Panc1 (cell line): ENCODE measurements around the gene AFF3. TPM values are rescaled to one million over a fixed set of nuclear protein-coding genes. Genes with fewer than 3 reads are reported as not detected.
"Not testable (repeated sequence)": the region's sequence is repeated elsewhere in the genome, so short reads cannot be mapped to it uniquely, and the experiment has no call there.

Experiments
- ATAC-seq: fragments of 200-7000 bp; cut with Tn5 transposase; 2 replicates; pipeline ENCODE4 v1.9.1; 2020; ENCODE audit warnings: mild to moderate bottlenecking, moderate library complexity
- BruUV-seq: library from RNA; stranded (reverse); fragments of 400-500 nt; replicated peaks from 2 replicates; lab custom pipeline; 2021; lab: Mats Ljungman, UMichigan
- CTCF ChIA-PET: fragments of 300-600 bp; sonication (Branson Sonifier 250); formaldehyde crosslinking; loops from one replicate; lab custom pipeline; 2022; ENCODE audit warnings: antibody characterized with exemption; lab: Charles Lee
- POLR2A ChIA-PET: fragments of 300-600 bp; sonication (Branson Sonifier 250); formaldehyde crosslinking; loops from one replicate; lab custom pipeline; 2022; ENCODE audit warnings: antibody characterized with exemption; lab: Charles Lee
- DNase-seq: peaks from one replicate; pipeline ENCODE4 v3.0.0-alpha.2; 2010; ENCODE audit warnings: low read depth, low spot score
- H3K27ac ChIP-seq: 2 replicates; pipeline ENCODE4 v1.5.1; 2011; ENCODE audit warnings: mild to moderate bottlenecking, low read length, inconsistent platforms
- H3K27me3 ChIP-seq: fragments of 200-500 bp; sonication (Bioruptor generic); 2 replicates; pipeline ENCODE4 v1.6.0; 2014; ENCODE audit warnings: low read length, inconsistent platforms; ENCODE audit not compliant: control insufficient read depth, insufficient read depth
- H3K36me3 ChIP-seq: fragments of 200-500 bp; sonication (Bioruptor generic); 2 replicates; pipeline ENCODE4 v1.5.1; 2014; ENCODE audit warnings: inconsistent platforms, mild to moderate bottlenecking, low read length, moderate library complexity; ENCODE audit not compliant: control insufficient read depth, insufficient read depth
- H3K4me1 ChIP-seq: 2 replicates; pipeline ENCODE4 v1.5.1; 2011; ENCODE audit warnings: inconsistent platforms, mild to moderate bottlenecking, low read length, moderate library complexity; ENCODE audit not compliant: control insufficient read depth, insufficient read depth
- H3K4me3 ChIP-seq, 2 experiments: 2 replicates each; pipeline ENCODE4 v1.5.1; 2011 to 2012; ENCODE audit warnings: low read depth in 2 of 2, low read length in 2 of 2, mild to moderate bottlenecking in 2 of 2, inconsistent platforms in 1 of 2, moderate library complexity in 1 of 2
- H3K9me3 ChIP-seq: fragments of 200-500 bp; sonication (Bioruptor generic); 2 replicates; pipeline ENCODE4 v1.5.1; 2014; ENCODE audit warnings: low read depth, mild to moderate bottlenecking, inconsistent platforms, low read length, moderate library complexity; ENCODE audit not compliant: control insufficient read depth, insufficient read depth
- POLR2AphosphoS5 ChIP-seq: IDR thresholded peaks from 2 replicates; pipeline ENCODE4 v1.6.1; 2012; ENCODE audit warnings: mild to moderate bottlenecking, low read depth, low read length, moderate library complexity
- SIN3A ChIP-seq: IDR thresholded peaks from 2 replicates; pipeline ENCODE4 v1.6.1; 2012; ENCODE audit warnings: low read depth, mild to moderate bottlenecking, low read length, moderate library complexity, borderline replicate concordance; ENCODE audit not compliant: insufficient read depth
- TCF7L2 ChIP-seq: IDR thresholded peaks from 2 replicates; pipeline ENCODE4 v1.6.1; 2011; ENCODE audit warnings: mild to moderate bottlenecking, low read depth, low read length, inconsistent platforms
- in situ Hi-C: cut with HindIII; loops from 2 replicates; pipeline ENCODE4 v1.10.0; 2016; ENCODE audit warnings: low sequenced_read_pairs, low pct_unique_long_range_greater_than_20kb
- intact Hi-C: fragments of 100-400 bp; cut with micrococcal nuclease; formaldehyde crosslinking; loops from one replicate; pipeline ENCODE4 v1.10.0; 2022; ENCODE audit not compliant: unreplicated experiment
- total RNA-seq: library from RNA; stranded (reverse); gene quantifications from one replicate; pipeline ENCODE4 v1.2.1, GENCODE V29; 2021; ENCODE audit not compliant: unreplicated experiment
- TF ChIP-seq, protein P1 (sequence below): fragments of 450-650 bp; IDR thresholded peaks from 2 replicates; pipeline ENCODE4 v1.5.1; 2017; ENCODE audit warnings: mild to moderate bottlenecking
- TF ChIP-seq, protein P2 (sequence below), 2 experiments: IDR thresholded peaks; 2 replicates each; pipeline ENCODE4 v1.6.1; 2011 to 2012; ENCODE audit warnings: low read depth in 2 of 2, control low read depth in 1 of 2, low read length in 1 of 2, mild to moderate bottlenecking in 1 of 2, moderate library complexity in 1 of 2; ENCODE audit not compliant: insufficient read depth in 1 of 2

The AFF3 gene
- total RNA-seq, 1 experiment from 2014 or later, result 2.2 TPM

DNA sequence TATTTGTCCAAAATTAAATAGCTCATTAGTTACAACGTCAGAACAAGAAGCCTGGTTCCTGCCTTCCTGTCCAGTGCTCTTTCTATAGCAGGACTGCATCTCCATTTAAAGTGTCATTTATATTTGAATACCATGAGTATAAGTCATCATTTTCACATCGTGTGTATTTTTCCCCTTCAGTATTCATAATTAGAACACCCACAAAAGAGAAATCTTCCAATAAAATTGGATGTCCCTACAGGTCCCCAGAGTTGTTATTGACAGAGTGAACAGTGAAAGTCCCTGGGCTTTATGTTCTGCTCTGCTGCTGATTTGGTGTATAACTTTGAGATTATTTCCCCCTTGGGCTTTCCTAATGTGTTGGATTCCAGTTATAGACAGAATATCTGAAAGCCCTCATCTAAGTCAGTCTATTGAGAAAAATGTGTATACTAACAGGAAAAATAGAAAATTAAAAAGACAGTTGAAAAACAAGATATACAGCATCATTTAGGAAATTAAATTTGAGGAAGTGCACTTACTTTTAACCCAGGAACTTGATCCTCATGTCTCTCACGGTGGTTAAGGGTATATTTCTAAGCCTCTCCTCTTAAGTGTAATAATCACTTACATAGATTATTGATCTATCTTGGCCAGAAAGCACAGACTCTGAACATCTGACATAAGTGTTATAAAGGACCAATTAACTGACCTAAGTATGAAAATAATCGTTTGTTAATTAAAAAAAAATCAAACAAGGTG is 637.4 kb downstream of the AFF3 start:
- Histone ChIP-seq H3K36me3 (no peaks in the 10 kb centered on the region), H3K27ac (no peak overlapping the region), H3K4me1 (no peaks in the 10 kb centered on the region), H3K27me3 (peaks cover 2% of the 10 kb centered on the region), H3K4me3 (no peak overlapping the region), H3K9me3 (no peaks in the 10 kb centered on the region)
- no peak for DNase-seq
- BruUV-seq, result no TSS peak
- ChIA-PET POLR2A (no interaction called here), CTCF (no interaction called here)
- intact Hi-C loops (no loop called here), in situ Hi-C loops (no loop called here)
- no peak for TF ChIP-seq TCF7L2
- TF ChIP-seq POLR2AphosphoS5, result no peak
- TF ChIP-seq, protein P1, sequence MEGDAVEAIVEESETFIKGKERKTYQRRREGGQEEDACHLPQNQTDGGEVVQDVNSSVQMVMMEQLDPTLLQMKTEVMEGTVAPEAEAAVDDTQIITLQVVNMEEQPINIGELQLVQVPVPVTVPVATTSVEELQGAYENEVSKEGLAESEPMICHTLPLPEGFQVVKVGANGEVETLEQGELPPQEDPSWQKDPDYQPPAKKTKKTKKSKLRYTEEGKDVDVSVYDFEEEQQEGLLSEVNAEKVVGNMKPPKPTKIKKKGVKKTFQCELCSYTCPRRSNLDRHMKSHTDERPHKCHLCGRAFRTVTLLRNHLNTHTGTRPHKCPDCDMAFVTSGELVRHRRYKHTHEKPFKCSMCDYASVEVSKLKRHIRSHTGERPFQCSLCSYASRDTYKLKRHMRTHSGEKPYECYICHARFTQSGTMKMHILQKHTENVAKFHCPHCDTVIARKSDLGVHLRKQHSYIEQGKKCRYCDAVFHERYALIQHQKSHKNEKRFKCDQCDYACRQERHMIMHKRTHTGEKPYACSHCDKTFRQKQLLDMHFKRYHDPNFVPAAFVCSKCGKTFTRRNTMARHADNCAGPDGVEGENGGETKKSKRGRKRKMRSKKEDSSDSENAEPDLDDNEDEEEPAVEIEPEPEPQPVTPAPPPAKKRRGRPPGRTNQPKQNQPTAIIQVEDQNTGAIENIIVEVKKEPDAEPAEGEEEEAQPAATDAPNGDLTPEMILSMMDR, result no peak
- TF ChIP-seq SIN3A, result no peak
- TF ChIP-seq, protein P2, sequence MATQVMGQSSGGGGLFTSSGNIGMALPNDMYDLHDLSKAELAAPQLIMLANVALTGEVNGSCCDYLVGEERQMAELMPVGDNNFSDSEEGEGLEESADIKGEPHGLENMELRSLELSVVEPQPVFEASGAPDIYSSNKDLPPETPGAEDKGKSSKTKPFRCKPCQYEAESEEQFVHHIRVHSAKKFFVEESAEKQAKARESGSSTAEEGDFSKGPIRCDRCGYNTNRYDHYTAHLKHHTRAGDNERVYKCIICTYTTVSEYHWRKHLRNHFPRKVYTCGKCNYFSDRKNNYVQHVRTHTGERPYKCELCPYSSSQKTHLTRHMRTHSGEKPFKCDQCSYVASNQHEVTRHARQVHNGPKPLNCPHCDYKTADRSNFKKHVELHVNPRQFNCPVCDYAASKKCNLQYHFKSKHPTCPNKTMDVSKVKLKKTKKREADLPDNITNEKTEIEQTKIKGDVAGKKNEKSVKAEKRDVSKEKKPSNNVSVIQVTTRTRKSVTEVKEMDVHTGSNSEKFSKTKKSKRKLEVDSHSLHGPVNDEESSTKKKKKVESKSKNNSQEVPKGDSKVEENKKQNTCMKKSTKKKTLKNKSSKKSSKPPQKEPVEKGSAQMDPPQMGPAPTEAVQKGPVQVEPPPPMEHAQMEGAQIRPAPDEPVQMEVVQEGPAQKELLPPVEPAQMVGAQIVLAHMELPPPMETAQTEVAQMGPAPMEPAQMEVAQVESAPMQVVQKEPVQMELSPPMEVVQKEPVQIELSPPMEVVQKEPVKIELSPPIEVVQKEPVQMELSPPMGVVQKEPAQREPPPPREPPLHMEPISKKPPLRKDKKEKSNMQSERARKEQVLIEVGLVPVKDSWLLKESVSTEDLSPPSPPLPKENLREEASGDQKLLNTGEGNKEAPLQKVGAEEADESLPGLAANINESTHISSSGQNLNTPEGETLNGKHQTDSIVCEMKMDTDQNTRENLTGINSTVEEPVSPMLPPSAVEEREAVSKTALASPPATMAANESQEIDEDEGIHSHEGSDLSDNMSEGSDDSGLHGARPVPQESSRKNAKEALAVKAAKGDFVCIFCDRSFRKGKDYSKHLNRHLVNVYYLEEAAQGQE (IDR thresholded peaks at IDR 0.05; ENCODE audit: insufficient read depth in 1 of 2, low read depth in 2 of 2, low read length in 1 of 2), result no peak
- no peak for ATAC-seq

DNA sequence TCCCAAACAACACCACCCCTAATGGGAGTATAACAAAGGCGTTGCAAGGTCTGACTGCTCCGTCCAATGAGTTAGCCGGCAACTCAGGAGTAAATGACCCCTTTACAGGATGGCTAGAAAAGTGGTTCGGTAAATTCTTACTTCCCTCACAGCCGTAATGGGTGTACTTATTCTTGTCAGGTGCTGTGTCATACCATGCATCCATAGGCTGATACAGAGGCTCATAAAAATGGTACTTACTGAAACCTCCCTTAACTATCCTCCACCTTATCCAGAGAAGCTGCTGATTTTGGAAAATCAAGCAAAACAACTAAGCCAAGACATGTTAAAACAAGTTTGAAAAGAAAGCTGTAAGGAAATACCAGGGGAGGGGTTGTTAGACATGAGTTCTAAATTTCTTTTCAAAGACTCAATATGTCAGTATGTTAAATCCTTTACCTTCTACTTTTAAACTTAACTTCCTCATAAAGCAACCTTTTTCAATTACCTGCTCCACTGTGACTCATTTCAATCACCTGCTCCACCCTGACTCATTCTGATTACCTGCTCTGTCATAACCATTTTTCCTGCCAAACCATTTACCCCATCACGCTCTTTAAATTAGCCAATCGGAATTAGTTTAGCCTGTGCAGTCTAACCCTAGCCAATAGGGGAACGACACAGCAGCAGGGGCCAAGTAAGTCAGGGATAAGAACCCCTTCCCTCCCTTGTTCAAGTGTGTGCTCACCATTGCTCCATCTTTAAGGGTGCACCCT is 638.6 kb downstream of the AFF3 start:
- H3K27ac ChIP-seq, POLR2A ChIA-PET, H3K36me3 ChIP-seq, CTCF ChIA-PET, BruUV-seq, in situ Hi-C loops, H3K27me3 ChIP-seq, H3K4me3 ChIP-seq, ATAC-seq, intact Hi-C loops, DNase-seq, H3K4me1 ChIP-seq, H3K9me3 ChIP-seq: not testable (repeated sequence)

DNA sequence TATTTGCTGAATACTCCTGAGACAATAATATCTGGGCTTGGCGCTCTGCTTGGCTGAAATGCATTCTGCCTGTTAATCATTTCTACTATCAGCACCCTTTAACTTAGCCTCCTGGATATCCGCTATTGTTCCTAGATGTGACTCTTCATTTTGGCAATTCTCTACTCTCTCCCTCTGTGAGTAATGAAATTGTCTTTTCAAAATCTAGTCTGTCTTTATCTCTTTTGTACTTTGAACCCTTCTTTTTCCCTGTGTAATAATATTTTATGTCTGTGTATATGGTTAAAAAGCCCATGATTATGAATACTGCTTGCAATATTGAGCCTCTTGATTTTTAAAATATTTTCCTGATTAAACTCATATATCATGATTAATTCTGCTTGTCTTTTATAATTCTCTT is 646.4 kb downstream of the AFF3 start:
- Histone ChIP-seq H3K27me3 (peaks cover 16% of the 10 kb centered on the region), H3K27ac (no peak overlapping the region), H3K9me3 (no peaks in the 10 kb centered on the region), H3K4me1 (no peaks in the 10 kb centered on the region), H3K4me3 (no peak overlapping the region), H3K36me3 (no peaks in the 10 kb centered on the region)
- no peak for TF ChIP-seq TCF7L2
- TF ChIP-seq, protein P2 (IDR thresholded peaks at IDR 0.05; ENCODE audit: insufficient read depth in 1 of 2, low read depth in 2 of 2, low read length in 1 of 2), result no peak
- TF ChIP-seq SIN3A, result no peak
- DNase-seq (no peak), ATAC-seq (no peak)
- BruUV-seq, result no TSS peak
- in situ Hi-C loops, result no loop called here
- intact Hi-C loops, result loop anchor here (10.0 kb wide), 1 partner anchor 411 kb away; no protein-coding TSS in a partner anchor
- POLR2A ChIA-PET, result no interaction called here
- CTCF ChIA-PET, result no interaction called here
